Vagina (tissue), 2 donors: ENCODE measurements around the gene SPDYE3.
"Not testable (repeated sequence)": the region's sequence is repeated elsewhere in the genome, so short reads cannot be mapped to it uniquely, and the experiment has no call there.

Experiments used
- CTCF ChIP-seq, 3 experiments: fragments of 450-650 bp in 2 of 3; fragments of 200-600 bp in 1 of 3; sonication (generic) in 1 of 3; IDR thresholded peaks; one replicate each; pipeline ENCODE4 v1.5.1; 2017 to 2019; ENCODE audit warnings: antibody characterized with exemption in 3 of 3, mild to moderate bottlenecking in 2 of 3, moderate library complexity in 2 of 3
- POLR2A ChIP-seq, 2 donors: fragments of 450-650 bp; IDR thresholded peaks; one replicate each; pipeline ENCODE4 v1.6.1; 2017; ENCODE audit warnings: antibody characterized with exemption in 2 of 2, mild to moderate bottlenecking in 2 of 2, moderate library complexity in 2 of 2

- not testable (repeated sequence) for TF ChIP-seq POLR2A, CTCF (IDR thresholded peaks at IDR 0.05)
Observed at GRCh38 chr7:100262896-100263295, 44.6 kb upstream of the SPDYE3 start.
